ENCODE measurements around the gene MYOZ3.

DNA sequence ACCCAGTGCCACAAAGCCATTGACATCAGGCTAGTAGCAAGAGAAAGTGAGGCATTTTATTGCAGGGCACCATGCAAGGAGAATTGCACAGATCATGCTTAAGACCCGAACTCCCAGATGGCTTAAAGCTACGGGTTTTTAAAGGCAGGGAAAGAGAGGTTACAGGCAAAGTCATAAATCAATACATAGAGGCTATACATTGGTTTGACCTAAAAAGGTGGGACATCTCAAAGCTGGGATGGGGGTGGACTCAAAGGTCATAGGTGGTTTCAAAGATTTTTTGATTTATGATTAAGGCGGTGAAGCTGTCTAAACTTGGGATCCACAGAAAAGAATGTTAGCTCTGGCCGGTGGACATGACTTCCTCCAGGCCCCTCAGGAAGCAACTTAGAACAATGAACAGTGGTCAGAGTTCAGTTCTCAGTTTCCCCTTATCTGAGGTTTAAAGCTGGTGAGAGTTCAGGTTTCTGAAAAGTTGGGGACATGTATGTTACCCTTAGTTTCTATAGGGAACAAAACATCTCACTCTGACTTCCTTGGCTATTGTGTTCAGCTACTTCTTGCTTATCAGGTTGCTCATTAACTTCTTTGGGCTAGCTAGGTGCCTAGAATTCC, 45.8 kb downstream of the MYOZ3 start:
- TF ChIP-seq, protein P1, sequence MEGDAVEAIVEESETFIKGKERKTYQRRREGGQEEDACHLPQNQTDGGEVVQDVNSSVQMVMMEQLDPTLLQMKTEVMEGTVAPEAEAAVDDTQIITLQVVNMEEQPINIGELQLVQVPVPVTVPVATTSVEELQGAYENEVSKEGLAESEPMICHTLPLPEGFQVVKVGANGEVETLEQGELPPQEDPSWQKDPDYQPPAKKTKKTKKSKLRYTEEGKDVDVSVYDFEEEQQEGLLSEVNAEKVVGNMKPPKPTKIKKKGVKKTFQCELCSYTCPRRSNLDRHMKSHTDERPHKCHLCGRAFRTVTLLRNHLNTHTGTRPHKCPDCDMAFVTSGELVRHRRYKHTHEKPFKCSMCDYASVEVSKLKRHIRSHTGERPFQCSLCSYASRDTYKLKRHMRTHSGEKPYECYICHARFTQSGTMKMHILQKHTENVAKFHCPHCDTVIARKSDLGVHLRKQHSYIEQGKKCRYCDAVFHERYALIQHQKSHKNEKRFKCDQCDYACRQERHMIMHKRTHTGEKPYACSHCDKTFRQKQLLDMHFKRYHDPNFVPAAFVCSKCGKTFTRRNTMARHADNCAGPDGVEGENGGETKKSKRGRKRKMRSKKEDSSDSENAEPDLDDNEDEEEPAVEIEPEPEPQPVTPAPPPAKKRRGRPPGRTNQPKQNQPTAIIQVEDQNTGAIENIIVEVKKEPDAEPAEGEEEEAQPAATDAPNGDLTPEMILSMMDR (IDR thresholded peaks at IDR 0.05), result no peak
- no peak for TF ChIP-seq POLR2A (IDR thresholded peaks at IDR 0.05)
